ENCODE data around the gene PLCL1. TPM values are rescaled to one million over a fixed set of nuclear protein-coding genes. Genes with fewer than 3 reads are reported as not detected.

Gene PLCL1
- total RNA-seq, 1 donor from 2014 or later, result 13.6 TPM

- Mint-ChIP-seq H3K36me3 (ENCODE audit: low read depth, unreplicated experiment) (no peaks in the 10 kb centered on the region), H3K27me3 (ENCODE audit: unreplicated experiment) (peaks cover 1% of the 10 kb centered on the region), H3K4me3 (ENCODE audit: unreplicated experiment) (no peak overlapping the region), H3K9me3 (ENCODE audit: unreplicated experiment) (no peaks in the 10 kb centered on the region), H3K4me1 (ENCODE audit: unreplicated experiment) (no peaks in the 10 kb centered on the region), H3K27ac (ENCODE audit: unreplicated experiment) (no peak overlapping the region)
- no peak for TF ChIP-seq CTCF (IDR thresholded peaks at IDR 0.05; ENCODE audit: unreplicated experiment)
- no peak for DNase-seq (ENCODE audit: low spot score)
Measured at GRCh38 chr2:198042189-198042588, 237.8 kb downstream of the PLCL1 start.

- no peaks in the 10 kb centered on the region for H3K36me3 Mint-ChIP-seq (ENCODE audit: low read depth, unreplicated experiment)
- H3K4me1 Mint-ChIP-seq (ENCODE audit: unreplicated experiment), result no peaks in the 10 kb centered on the region
- no peak for DNase-seq (ENCODE audit: low spot score)
- H3K27ac Mint-ChIP-seq (ENCODE audit: unreplicated experiment), result no peak overlapping the region
- no peak for TF ChIP-seq CTCF (IDR thresholded peaks at IDR 0.05; ENCODE audit: unreplicated experiment)
- no peaks in the 10 kb centered on the region for H3K9me3 Mint-ChIP-seq (ENCODE audit: unreplicated experiment)
- no peak overlapping the region for H3K4me3 Mint-ChIP-seq (ENCODE audit: unreplicated experiment)
- H3K27me3 Mint-ChIP-seq (ENCODE audit: unreplicated experiment), result peaks cover 1% of the 10 kb centered on the region
Measured at GRCh38 chr2:198044777-198045176, 240.4 kb downstream of the PLCL1 start.

GRCh38 chr2:198045227-198045626, 240.8 kb downstream of the PLCL1 start:
- Mint-ChIP-seq H3K9me3 (ENCODE audit: unreplicated experiment) (no peaks in the 10 kb centered on the region), H3K27ac (ENCODE audit: unreplicated experiment) (no peak overlapping the region), H3K4me3 (ENCODE audit: unreplicated experiment) (no peak overlapping the region), H3K27me3 (ENCODE audit: unreplicated experiment) (peaks cover 1% of the 10 kb centered on the region), H3K36me3 (ENCODE audit: low read depth, unreplicated experiment) (no peaks in the 10 kb centered on the region), H3K4me1 (ENCODE audit: unreplicated experiment) (no peaks in the 10 kb centered on the region)
- DNase-seq (ENCODE audit: low spot score), result no peak
- TF ChIP-seq CTCF (IDR thresholded peaks at IDR 0.05; ENCODE audit: unreplicated experiment), result no peak

- TF ChIP-seq CTCF (IDR thresholded peaks at IDR 0.05; ENCODE audit: unreplicated experiment), result no peak
- H3K4me3 Mint-ChIP-seq (ENCODE audit: unreplicated experiment), result no peak overlapping the region
- no peaks in the 10 kb centered on the region for H3K9me3 Mint-ChIP-seq (ENCODE audit: unreplicated experiment)
- no peaks in the 10 kb centered on the region for H3K36me3 Mint-ChIP-seq (ENCODE audit: low read depth, unreplicated experiment)
- no peak for DNase-seq (ENCODE audit: low spot score)
- H3K27ac Mint-ChIP-seq (ENCODE audit: unreplicated experiment), result no peak overlapping the region
- peaks cover 8% of the 10 kb centered on the region for H3K4me1 Mint-ChIP-seq (ENCODE audit: unreplicated experiment)
- no peaks in the 10 kb centered on the region for H3K27me3 Mint-ChIP-seq (ENCODE audit: unreplicated experiment)
Measured at GRCh38 chr2:198052741-198053140, 248.3 kb downstream of the PLCL1 start.

GRCh38 chr2:198053148-198053547, 248.8 kb downstream of the PLCL1 start:
- H3K4me1 Mint-ChIP-seq (ENCODE audit: unreplicated experiment), result peaks cover 8% of the 10 kb centered on the region
- no peaks in the 10 kb centered on the region for H3K36me3 Mint-ChIP-seq (ENCODE audit: low read depth, unreplicated experiment)
- no peak for DNase-seq (ENCODE audit: low spot score)
- no peak overlapping the region for H3K27ac Mint-ChIP-seq (ENCODE audit: unreplicated experiment)
- TF ChIP-seq CTCF (IDR thresholded peaks at IDR 0.05; ENCODE audit: unreplicated experiment), result no peak
- H3K4me3 Mint-ChIP-seq (ENCODE audit: unreplicated experiment), result no peak overlapping the region
- no peaks in the 10 kb centered on the region for H3K9me3 Mint-ChIP-seq (ENCODE audit: unreplicated experiment)
- no peaks in the 10 kb centered on the region for H3K27me3 Mint-ChIP-seq (ENCODE audit: unreplicated experiment)
